GM21526 (cell line): Measurements from ENCODE around the gene CDCP1.

Experiments used
- ATAC-seq: cut with Tn5 transposase; IDR thresholded peaks from one replicate; pipeline ENCODE4 v1.9.1; 2021; ENCODE audit warnings: moderate library complexity; ENCODE audit not compliant: unreplicated experiment, low FRiP score

The CDCP1 gene, protein sequence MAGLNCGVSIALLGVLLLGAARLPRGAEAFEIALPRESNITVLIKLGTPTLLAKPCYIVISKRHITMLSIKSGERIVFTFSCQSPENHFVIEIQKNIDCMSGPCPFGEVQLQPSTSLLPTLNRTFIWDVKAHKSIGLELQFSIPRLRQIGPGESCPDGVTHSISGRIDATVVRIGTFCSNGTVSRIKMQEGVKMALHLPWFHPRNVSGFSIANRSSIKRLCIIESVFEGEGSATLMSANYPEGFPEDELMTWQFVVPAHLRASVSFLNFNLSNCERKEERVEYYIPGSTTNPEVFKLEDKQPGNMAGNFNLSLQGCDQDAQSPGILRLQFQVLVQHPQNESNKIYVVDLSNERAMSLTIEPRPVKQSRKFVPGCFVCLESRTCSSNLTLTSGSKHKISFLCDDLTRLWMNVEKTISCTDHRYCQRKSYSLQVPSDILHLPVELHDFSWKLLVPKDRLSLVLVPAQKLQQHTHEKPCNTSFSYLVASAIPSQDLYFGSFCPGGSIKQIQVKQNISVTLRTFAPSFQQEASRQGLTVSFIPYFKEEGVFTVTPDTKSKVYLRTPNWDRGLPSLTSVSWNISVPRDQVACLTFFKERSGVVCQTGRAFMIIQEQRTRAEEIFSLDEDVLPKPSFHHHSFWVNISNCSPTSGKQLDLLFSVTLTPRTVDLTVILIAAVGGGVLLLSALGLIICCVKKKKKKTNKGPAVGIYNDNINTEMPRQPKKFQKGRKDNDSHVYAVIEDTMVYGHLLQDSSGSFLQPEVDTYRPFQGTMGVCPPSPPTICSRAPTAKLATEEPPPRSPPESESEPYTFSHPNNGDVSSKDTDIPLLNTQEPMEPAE

DNA sequence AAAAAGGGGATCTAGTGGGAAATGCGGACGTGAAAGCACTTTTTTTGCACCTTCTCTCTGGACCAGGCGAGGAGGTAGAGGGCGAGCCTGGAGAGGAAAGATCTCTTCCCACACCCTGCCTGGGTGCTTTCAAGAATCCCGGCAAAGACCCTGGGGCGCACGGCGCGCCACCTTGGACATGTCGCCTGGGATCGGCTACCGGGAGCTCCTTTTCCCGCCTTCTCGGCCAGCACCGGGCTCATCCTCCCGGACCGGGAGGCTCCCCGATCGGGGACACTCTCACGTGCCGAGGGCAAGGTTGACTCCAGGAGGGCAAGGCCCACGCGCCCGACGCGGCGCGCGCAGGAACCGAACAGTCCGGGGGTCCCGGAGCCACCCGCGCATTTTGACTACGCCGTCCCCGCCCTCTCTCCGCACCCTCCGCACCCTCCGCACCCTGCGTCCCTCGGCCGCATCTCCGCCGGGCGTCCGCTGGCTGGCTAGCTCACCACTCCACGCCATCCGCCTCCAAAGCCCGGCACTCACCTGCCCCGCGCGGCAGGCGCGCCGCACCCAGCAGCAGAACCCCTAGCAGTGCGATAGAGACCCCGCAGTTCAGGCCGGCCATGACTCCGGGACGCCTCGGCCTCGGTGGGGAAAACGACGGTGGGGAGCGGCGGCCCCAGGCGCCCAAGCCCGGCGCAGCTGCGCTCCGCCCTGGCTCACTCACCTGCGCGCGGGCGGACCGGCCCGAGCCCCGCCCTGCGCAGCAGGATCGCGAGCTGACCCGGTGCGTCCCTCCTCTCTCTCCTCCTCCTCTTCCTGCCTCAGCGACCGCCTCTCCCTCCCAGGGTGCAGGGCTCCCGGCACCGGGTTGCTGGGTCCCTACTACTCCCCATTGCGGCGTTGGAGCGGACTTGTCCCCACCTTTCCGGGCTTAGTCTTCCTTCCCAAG is at the start of gene CDCP1:
Gene CDCP1 (minus strand): TSS at position 698 of the 934 bp plus-strand sequence. CDS start 91 bp downstream, at position 607.
- no peak for ATAC-seq

DNA sequence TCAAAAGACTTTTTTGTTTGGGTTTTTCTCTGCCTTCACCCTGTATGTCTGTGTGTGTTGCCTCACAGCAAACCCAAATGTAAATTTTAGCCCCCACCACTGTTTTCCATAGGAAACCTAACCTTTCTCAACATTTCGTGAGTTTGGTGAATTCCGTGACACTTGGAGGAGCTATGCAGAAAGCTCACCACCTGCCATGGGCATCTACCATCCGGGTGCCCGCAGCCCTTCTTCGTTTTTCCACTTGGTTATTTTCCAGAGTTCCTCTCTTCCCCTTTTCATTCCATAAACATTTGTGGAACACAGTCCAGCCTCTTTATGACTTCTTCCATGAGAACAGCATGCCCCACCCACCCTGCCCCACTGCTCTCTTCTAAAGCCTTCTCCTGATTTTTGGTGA is 48.6 kb upstream of the CDCP1 start:
- ATAC-seq, result no peak

DNA sequence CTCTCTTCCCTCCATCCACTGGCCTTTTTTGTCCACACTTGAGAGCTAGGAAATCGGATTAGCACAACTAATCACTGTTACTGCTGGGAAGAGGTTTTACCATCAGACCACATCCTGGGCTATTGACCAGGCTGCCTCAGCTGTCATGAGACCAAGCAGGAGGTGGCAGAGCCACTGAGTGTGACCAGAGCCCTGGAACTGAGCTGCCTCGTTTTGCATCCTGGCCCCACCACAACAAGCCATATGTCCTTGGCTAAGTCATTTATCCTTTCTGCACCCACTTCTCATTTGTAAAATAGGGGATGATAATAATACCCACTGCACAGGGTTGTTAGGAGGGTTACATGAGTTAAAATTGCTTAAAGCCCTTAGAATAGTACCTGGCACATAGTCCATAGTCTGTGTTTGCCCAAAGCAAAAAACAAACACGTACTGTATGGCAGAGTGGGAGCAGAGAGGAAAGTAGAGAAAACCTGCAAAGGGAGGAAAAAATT is 45.8 kb upstream of the CDCP1 start:
- no peak for ATAC-seq

DNA sequence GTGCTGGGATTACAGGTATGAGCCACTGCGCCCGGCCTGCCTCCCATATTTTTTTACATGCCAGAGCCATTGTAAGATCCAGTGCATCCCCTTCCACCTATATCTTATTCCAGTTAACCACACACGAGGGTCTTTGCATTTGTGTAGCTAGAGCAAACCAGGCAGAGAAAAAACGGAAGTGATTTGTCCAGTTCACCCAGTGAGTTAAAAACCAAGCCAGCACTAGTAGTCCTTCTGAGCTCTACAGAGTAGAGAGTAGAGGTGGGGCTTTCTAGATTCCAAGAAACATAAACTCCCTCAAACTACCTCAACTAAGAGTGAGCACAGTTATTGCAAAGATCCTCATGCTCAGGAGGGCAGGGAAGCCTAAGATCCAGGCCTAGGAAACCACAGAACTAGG is 45.2 kb upstream of the CDCP1 start:
- ATAC-seq, result no peak

DNA sequence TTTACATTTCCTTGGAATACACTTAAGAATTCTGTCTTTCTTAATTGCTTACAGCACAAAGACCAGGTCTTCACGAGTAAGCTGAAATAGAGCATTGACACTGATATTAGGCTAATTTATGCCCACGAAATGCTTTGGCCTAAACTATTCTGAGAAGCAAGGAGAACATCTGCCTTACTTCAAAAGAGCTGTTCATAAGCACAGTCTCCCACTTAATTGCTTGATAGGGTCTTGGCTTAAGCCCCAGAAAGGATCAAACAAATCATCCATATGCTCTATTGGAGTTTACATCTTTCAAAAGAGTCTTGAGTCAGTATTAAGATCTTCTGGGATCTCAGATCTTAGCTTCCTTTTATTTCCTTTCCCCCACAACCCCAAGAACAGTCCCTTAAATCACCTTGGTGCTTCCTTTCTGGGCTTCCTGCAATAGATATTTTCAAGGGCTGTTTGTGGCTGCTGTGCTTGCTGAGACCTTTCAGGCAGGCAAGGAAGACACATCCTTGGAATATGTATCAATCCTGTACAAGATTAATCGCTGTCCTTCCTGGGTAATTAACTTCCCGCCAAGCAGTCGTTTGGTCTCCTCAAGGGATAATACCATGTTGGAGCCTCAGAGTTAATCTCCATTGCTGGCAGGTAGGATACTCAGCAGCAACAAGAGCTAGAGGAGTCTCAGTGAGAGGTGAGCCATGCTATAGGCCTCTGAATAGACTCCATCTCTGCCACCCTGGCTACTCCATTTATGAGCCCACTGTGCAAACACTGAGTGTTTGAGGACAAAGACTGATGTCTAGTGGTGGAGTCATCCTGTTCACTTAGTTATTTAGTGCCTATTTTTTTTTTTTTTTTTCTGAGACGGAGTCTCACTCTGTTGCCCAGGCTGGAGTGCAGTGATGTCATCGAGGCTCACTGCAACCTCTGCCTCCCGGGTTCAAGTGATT is 42.8 kb upstream of the CDCP1 start:
- ATAC-seq, result no peak

DNA sequence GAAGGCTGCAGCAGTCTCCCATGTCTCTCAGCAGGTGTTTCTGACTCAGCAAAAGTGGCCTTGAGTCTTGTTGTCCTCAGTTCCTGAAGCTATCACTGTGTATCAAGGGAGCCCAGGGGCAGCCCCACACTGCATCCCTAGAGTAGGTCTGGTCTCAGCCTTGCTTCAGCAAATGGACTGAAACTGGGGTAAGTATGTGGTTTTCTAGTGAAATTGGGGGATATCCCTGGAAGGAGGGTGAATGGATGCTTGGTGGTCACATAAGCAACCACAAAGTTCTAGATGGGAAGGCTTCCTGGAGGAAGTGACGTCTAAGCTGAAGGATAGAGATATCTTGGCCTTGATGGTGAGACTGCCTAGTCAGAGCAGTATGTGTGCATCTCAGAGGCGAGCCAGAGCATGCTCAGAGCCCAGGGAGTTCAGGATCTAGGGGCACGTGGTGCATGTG is 41.5 kb upstream of the CDCP1 start:
- no peak for ATAC-seq

DNA sequence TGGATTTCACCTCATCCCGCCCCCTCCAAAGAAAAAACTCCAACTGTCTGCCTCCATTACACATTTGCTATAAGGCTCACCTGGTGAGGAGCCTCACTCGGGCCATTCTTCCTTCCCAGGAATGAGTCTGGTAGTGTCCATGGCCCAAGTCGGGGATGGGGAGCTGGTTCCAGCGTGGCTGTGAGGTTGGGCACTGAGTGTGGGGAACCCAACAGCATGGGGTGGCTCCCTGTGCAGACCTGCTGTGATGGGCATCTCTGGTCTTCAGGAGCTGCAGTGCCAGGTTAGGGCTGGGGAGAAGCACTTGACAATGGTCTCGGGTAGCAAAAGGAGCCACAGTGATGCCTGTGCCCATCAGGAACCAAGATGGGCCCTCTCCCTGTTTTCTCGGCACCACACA is 40.7 kb upstream of the CDCP1 start:
- no peak for ATAC-seq

DNA sequence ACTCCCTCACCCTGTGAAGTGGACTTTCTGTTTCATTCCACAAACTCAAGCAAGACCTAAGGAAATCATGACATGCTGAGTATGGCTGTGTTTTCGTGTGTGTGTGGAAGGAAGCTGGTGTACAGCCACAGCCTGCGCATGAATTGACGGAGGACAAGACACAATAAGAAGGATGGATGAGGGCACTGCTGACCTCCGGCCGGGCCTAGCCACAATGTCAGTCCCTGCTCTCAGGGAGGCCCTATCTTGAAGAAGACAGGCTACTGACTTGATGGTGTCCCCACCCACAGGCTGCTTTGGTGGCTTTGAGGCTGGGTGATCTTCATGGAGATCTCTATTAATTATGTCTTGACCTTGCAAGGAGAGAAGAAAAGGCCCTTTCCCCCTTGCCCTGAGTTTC is 39.3 kb upstream of the CDCP1 start:
- ATAC-seq, result no peak

DNA sequence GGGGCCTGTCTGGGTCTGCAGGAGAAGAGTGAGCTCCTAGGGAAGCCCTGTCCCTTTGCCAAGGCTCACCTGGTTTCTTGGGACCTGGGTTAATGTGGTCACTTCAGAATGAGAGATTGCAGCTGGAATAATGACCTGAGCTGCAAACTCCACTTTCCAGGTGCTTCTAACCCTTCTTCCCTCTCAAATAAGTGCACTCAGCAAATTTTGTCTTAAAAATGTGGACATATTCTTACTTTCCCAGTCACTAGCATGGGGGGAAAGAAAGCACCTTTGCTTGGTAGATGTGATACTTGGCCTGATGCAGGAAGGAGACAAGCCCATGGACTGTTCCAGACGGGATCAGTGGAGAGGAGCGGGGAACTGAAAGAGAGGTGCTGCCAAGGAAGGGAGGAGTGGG is 38.9 kb upstream of the CDCP1 start:
- ATAC-seq, result no peak

DNA sequence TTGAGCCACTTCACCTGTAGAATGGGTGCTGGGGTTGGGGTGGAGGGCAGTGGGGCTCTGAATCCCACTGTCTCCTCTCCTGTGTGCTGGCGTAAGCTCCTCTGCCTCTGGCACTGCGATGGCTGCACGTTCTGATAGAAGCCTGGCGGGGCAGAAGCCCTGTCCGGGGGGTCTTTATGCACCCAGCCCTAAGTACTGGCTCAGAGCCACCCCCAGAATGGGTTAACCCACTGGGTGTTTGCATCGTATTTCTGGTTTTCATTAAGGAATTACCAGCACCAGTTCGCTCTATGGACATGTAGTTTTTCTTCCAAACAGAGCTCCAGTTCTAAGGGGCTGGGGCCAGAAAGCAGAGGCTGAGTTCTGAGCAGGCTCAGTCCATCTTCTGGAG is 37.7 kb upstream of the CDCP1 start:
- ATAC-seq, result no peak

DNA sequence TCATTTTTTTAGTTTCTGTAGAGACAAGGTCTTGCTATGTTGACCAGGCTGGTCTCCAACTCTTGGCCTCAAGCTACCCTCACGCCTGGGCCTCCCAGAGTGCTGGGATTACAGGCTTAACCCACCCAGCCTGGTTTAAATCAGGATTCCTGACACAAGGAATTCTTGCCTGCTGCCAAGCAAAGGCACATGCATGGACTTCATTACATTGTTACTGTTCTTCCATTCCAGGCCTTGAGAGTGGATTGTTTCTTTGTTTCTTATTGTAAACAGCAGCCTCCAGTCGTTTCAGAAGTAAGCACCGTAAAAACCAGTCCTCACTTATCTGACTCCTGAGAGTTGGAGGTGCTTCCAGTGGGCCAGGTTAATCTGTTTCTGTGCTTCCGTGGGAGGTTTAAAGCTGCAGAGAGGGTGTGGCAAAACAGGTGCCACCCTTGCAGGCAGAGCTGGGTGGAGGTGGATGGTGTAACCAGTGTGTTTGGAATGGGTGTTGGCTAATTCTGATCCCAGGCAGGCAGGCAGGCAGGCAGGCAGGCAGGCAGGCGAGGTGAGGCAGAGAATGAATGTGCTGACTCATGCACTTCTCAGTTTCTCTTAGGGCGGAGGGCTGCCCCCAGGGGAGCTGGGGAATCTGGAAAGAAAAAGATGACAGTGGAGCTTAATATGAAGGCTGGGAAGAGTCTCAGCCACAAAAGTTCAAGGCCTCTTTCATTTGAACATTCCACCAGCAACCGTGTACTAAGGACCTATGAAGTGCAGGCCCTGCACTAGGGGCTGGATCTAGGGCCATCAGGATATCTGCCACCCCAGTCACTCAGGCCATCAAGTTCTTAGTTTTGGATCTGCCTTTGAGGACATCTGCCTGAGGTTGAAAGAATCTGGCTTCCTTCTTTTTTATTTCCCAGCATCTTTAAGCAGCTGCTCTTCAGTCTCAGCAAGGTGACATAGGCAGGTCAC is 37.0 kb upstream of the CDCP1 start:
- no peak for ATAC-seq

DNA sequence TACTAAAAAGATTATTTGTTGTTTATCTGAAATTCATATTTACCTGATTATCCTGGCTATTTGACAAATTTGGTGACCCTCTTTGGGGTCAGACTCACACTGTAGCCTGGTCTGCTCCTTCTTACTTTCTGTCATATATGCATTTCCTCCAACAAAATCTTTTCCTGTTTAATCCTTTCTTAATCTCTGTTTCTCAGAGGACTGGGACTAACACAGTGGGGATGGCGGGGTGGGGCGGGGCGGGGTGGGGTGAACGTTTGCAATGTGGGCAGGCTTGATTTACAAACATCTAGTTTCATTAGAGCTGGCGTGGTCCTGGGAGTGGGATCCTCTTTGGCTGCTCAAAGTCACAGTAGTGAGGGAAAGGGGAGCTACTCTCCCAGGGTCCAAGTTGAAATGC is 35.3 kb upstream of the CDCP1 start:
- ATAC-seq, result no peak

DNA sequence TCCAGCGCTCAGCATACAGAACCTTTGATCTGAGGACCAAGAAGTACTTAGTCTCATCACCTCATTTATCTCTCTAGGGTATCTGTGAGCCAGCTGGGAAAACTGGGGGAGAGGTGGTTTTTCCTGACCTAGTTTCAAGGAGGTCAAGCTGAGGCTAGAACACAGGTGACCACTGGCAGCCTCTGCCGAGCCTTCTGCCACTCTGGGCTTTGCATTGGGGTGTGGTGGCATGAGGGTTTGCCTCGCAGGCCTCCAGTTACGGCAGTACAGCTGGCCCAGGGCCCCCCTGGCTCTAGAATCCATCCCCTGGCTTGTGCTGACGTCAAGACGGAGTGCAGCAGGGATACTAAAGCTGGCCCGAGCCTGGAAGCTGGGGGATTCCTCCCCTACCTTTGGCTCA is 34.7 kb upstream of the CDCP1 start:
- no peak for ATAC-seq

DNA sequence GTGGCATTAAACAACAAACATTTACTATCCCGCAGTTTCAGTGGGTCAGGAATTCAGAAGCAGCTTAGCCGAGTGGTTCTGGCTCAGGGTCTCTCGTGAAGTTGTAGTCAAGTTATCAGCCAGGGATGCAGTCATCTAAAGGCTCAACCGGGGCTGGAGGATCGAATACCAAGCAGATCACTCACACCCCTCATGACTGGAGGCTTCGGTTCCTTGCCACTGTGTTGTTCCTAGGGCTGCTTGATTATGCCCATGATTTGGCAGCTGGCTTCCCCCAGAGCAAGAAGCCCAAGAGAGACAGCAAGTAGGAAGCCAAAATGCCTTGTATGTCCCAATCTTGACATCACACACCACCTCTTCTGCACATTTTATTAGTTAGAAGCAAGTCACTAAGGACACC is 33.9 kb upstream of the CDCP1 start:
- ATAC-seq, result no peak

DNA sequence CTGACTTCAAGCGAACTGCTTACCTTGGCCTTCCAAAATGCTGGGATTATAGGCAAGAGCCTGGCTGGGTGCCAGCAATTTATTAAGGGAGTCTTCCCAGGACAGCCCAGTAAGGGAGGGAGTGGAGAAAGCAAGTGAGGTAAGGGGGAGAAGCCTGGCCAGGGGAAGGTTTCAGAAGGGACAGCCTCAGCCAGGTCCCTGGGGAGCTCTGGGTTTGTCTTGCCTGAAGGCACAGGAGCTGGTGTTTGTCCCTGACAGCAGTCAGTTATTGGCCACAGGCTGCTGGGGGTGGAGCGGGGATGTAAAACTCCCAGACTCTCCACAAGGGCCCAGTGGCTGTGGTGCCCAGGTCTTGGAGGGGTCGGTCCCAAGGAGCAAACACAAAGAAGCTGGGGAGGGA is 33.0 kb upstream of the CDCP1 start:
- ATAC-seq, result no peak

DNA sequence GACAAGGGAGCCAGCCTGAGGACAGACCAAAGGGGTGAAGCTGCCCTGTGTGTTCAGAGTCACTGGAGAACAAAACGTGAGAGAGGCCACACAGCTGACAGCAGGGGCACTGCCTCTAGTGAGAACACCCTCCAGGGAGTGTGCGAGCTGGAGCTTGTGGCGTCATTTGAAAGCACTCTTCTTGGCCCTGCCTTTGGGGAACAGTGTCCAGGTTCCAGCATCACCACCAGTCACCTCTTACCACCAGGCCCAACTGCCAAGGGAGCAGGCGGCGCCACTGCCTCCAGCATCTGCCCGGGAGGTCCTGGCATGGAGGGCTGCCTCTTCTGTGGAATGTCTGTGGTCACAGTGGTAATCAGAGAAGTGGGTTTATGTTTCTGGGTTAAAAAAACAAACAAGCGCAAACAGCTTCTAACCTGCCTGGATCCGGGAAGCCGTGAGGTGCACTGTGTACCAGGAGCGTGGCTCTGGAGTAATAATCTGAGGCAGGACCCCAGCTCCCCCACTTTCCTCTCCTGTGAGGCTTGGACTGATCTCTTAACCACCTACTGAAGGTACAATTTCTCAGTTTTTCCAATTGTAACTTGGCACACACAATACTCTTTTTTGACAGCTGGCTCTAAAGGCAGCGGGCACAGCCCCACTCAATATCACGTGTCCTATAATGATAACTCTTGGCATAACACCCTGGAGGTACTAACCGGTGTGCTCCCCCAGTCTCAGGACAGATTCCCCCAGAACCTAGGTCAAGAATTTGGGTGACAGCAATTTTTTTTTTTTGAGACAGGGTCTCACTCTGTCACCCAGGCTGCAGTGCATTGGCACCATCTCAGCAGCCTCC is 32.2 kb upstream of the CDCP1 start:
- no peak for ATAC-seq

DNA sequence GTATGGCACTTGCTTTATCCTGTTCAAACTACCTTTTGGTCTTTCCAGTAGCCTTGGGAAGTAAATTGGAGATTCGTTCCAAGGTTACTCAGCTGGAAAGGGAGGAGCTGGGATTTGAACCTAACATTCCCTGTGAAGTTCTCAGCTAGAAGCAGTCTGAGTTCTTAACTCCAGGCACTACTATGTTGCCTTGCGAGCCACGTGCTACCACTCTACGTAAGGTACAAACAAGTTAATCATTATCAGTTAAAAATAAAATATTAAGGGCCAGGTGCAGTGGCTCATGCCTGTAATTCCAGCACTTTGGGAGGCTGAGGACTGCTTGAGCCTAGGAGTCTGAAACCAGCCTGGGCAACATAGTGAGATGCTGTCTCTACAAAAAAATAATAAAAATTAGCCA is 30.7 kb upstream of the CDCP1 start:
- ATAC-seq, result no peak
